Raji (cell line): ENCODE results near the gene PAX8.

Experiments used
- POLR2A ChIP-seq: IDR thresholded peaks from 2 replicates; pipeline ENCODE4 v1.6.1; 2011; ENCODE audit warnings: low read depth, low read length, control low read depth; ENCODE audit not compliant: insufficient read depth

The PAX8 gene

GRCh38 chr2:113237604-113238160 lies 41.0 kb downstream of the PAX8 start:
- no peak for TF ChIP-seq POLR2A

- TF ChIP-seq POLR2A, result no peak
Measured at GRCh38 chr2:113236367-113237159, 42.2 kb downstream of the PAX8 start.

- TF ChIP-seq POLR2A, result no peak
Measured at GRCh38 chr2:113234721-113235346, 43.9 kb downstream of the PAX8 start.

DNA sequence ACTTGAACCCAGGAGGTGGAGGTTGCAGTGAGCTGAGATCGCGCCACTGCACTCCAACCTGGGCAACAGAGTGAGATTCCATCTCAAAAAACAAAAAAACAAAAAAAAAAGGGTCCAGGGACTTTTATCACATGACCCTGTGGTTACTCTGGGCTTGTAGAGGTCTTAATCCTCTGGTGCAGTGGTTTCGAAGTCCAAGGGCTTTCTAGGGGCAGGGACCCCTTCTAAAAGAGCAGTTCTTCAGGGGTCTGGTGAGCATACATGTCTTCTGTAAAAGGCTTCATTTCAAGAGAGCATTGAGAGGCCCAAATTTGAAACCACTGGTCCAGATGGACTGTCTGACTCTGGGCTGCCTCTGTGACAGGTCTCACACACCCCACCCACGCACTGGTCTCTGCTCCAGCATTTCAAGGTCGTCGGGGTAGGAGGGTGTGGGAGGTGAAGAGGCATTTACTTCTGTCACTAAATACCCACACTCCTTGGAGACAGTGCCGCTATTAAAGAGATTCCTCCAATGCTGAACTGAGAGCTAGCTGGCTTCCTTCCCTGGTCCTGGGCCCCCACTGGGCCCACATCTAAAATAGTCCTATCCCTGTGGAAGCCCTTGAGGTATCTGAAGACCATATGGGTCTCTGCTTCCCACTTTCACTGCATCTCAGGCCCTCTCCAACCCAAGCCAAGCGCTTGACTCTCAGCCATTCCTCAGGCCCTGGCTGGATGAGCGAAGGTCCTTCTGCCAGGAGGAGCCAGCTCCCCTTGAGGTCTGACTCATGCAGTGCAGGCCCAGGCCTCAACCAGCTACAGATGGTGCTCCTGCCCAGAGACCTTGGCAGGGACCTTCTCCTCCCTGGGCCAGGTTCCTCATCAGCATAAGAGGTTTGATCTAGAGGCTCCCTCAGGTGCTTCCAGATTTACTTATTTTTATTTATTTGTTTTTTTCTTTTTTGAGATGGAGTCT lies 44.8 kb downstream of the PAX8 start:
- TF ChIP-seq POLR2A, result no peak

DNA sequence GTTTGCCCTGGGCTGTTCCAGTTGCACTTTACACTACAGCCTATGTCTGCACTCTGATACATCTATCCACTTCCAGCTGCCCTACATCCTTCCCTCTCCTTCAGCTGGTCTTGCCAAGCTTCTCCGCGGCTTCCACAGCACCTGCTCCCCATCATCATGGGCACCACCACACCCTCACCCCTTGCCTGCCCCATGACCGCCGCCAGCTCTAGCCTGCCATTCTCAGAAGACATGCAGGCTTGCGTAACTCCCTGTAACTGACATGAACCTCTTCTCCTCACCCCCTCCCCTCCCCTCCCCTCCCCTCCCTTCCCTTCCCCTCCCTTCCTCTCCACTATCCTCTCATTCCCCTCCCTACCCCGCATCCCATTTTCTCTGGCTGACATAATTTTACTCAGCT lies 46.0 kb downstream of the PAX8 start:
- TF ChIP-seq POLR2A, result no peak

DNA sequence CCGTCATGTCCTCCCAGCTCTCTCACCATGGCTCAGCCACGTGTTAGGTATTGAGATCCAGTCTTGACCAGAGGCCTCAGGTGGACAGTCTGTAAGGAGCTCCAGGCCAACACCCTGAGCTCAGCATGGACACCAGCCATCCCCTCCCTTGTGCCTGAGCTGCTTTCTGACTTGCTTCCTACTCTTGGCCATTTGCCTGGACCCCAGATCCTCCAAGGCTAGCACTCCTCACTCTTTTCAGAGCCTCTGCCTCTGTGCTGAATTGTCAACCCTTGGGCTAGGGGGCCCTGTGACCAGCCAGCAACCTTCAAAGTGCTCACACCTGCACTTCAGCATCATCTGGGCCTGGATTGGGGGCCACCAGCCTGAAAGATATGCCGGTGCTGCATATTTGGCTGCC lies 46.6 kb downstream of the PAX8 start:
- TF ChIP-seq POLR2A, result no peak

DNA sequence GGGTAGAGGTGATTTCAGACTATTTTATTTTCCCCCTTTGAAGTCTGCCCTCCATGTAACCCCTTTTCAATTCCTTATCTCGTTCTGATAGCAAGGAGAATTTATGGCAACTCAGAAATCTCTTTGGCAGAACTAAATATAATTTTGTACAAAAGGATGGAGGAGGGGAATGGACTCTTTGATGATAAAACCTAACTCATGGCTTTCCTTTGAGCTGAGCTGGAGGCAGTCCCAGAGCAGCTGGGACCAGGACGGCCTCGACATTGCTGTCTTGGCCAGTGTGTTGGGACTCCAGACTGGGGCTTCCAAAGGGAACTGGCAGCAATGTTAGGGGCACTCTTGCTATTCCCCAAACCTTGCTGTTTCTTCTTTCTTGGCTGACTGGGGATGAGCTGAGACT lies 47.7 kb downstream of the PAX8 start:
- TF ChIP-seq POLR2A, result no peak

DNA sequence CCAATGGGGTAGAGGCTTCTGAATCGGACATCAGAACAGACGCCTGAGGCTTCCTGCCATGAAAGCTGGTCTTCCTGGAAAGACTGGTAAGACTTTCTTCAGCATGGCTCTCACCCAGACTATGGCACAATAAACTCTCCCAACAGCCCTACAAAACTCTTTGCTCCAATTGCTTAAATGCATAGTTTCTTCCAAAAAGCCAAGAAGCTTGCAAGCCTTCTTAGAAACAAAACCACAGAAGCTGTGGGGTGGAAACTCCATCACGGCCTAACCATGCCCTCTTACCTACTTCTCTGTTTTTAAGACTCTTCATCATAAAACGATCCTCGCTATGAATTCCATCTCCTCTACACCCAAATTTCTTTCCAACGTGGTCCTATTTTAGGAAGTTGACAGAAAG lies 48.2 kb downstream of the PAX8 start:
- no peak for TF ChIP-seq POLR2A

DNA sequence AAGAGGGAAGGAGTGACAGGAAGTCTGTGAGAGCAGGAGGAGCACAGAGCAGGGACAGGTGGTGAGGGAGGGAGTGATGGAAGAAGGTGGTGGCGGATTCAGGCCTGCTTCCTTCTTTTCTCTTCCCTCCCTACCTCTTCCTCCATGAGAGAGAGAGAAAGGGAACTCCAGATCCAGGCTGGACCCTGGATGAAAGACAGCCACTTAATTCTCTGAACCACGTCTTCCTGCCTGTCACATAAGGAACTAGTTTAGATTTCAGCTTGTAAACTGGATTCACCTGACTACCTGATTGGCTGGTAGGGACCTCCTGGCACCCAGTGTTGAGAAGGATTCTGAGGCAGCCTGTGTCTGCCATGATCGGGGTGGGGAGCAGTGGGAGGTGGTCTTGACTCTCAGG lies 48.9 kb downstream of the PAX8 start:
- no peak for TF ChIP-seq POLR2A

- TF ChIP-seq POLR2A, result no peak
Measured at GRCh38 chr2:113228991-113229716, 49.6 kb downstream of the PAX8 start.

DNA sequence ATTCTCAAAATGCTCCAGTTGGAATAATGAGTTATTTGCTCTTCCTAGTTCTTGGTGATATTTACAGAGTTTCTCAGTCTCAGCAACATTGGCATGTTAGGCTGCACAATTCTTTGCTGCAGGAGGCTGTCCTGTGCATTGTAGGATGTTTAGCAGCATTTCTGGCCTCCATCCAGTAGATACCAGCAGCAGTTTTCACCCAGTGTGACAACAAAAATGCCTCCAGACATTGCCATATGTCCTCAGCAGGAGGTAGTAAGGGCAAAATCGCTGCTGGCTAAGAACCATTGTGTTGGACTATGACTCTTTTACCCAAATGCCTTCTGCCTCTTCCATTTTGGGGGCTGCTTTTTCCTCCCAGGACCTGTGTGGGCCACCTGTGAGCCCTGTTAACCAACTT lies 50.4 kb downstream of the PAX8 start:
- no peak for TF ChIP-seq POLR2A

DNA sequence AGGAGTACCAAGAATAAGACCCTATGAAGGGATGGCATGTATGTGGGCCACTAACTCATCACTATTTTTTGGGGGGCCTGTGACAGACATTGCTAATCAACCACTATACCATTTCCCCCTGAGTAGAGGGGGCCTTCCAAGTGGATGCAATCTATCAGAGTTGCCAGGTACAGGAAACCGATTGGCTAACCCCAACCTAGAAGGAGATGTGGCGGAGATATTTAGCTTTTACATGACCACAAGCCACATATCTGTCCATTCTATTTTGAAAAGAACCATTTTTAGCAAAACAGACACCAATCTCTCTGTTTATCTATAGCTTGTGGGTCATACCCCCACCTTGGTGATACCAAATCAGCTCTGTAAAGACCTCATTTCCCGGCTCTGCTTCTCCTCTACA lies 51.0 kb downstream of the PAX8 start:
- no peak for TF ChIP-seq POLR2A

DNA sequence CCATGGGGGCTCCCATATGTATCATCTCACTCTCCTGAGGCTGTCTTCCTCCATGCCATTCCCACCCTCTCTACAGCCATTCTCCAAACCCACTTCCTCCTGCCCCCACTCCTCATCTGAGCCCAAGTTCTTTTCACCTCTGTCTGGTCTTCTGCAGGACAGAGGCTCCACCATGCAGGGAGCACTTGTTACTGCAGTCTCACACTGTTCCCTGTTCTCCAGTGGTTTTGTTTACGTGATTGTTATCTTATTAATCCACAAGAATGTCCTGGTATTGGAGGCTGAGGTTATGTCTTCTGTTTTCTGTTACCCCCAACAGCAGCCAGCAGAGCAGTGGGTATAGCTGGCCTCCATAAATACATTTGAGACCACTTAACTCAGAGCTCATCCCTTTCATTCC lies 51.4 kb downstream of the PAX8 start:
- no peak for TF ChIP-seq POLR2A

DNA sequence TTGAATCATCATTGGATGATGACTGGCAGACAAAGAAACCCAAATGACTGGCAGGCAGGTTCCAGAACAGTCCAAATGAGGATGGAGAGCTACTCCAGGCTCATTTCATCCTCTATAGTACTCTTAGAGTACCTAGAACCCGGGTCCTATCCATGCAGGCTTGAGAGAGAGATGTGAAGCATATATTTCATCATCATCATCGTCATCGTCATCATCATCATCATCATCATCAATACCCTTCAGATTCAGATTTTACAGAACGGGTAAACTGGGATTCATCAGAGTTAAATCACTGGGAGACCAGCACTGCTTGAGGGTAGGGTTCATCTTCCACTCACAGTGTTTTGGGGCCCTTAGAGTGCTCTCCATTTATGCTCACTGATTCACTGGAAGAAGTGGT lies 52.3 kb downstream of the PAX8 start:
- no peak for TF ChIP-seq POLR2A
